Neural progenitor cell (in vitro differentiated cells): ENCODE results near the gene PPIL6. TPM values are rescaled to one million over a fixed set of nuclear protein-coding genes. Genes with fewer than 3 reads are reported as not detected.

Experiments
- DNase-seq: peaks from one replicate; pipeline ENCODE4 v3.0.0-alpha.2; 2016; ENCODE audit warnings: low spot score
- H2AFZ ChIP-seq: fragments of 200-600 bp; sonication (generic); replicated peaks from 2 replicates; pipeline ENCODE4 v1.6.1; 2016; ENCODE audit warnings: antibody characterized with exemption
- H3F3A ChIP-seq: fragments of 200-600 bp; sonication (generic); 2 replicates; pipeline ENCODE4 v1.6.1; 2016; ENCODE audit warnings: antibody characterized with exemption, low read depth
- H3K27ac ChIP-seq: fragments of 200-600 bp; sonication (generic); 2 replicates; pipeline ENCODE4 v1.5.1; 2016; ENCODE audit warnings: mild to moderate bottlenecking
- H3K27me3 ChIP-seq: fragments of 200-600 bp; sonication (generic); 2 replicates; pipeline ENCODE4 v1.6.1; 2016; ENCODE audit warnings: mild to moderate bottlenecking, moderate library complexity
- H3K36me3 ChIP-seq: fragments of 200-600 bp; sonication (generic); 2 replicates; pipeline ENCODE4 v1.5.1; 2016
- H3K4me1 ChIP-seq: fragments of 200-600 bp; sonication (generic); 2 replicates; pipeline ENCODE4 v1.6.1; 2016; ENCODE audit warnings: mixed run types
- H3K4me2 ChIP-seq: fragments of 200-600 bp; sonication (generic); 2 replicates; pipeline ENCODE4 v1.6.1; 2016
- H3K4me3 ChIP-seq: fragments of 200-600 bp; sonication (generic); 2 replicates; pipeline ENCODE4 v1.5.1; 2016
- H3K79me2 ChIP-seq: fragments of 200-600 bp; sonication (generic); 2 replicates; pipeline ENCODE4 v1.6.1; 2016; ENCODE audit warnings: low read depth
- H3K9ac ChIP-seq: fragments of 200-600 bp; sonication (generic); 2 replicates; pipeline ENCODE4 v1.6.1; 2016
- H3K9me3 ChIP-seq: fragments of 200-600 bp; sonication (generic); 2 replicates; pipeline ENCODE4 v1.5.1; 2016; ENCODE audit warnings: low read depth
- H4K20me1 ChIP-seq: fragments of 200-600 bp; sonication (generic); 2 replicates; pipeline ENCODE4 v1.6.1; 2016; ENCODE audit warnings: low read depth
- H3K27ac Mint-ChIP-seq: 3 replicates; pipeline ENCODE4 v1.8.0; 2021; ENCODE audit warnings: mixed read lengths
- H3K27me3 Mint-ChIP-seq: 2 replicates; pipeline ENCODE4 v1.8.0; 2022; ENCODE audit warnings: low read depth, mild to moderate bottlenecking, inconsistent platforms, moderate library complexity, mixed read lengths; ENCODE audit not compliant: insufficient read depth
- H3K36me3 Mint-ChIP-seq: 3 replicates; pipeline ENCODE4 v1.8.0; 2021; ENCODE audit warnings: mixed read lengths
- H3K4me1 Mint-ChIP-seq: 3 replicates; pipeline ENCODE4 v1.8.0; 2021; ENCODE audit warnings: mixed read lengths
- H3K4me3 Mint-ChIP-seq: 3 replicates; pipeline ENCODE4 v1.8.0; 2021; ENCODE audit warnings: mild to moderate bottlenecking, moderate library complexity, mixed read lengths
- H3K9me3 Mint-ChIP-seq: 3 replicates; pipeline ENCODE4 v1.8.0; 2020; ENCODE audit warnings: mixed read lengths
- CTCF ChIP-seq: fragments of 200-600 bp; sonication (generic); IDR thresholded peaks from 2 replicates; pipeline ENCODE4 v1.5.1; 2017; ENCODE audit warnings: antibody characterized with exemption, mild to moderate bottlenecking
- EZH2 ChIP-seq: fragments of 200-600 bp; sonication (generic); IDR thresholded peaks from 2 replicates; pipeline ENCODE4 v1.6.1; 2017; ENCODE audit warnings: antibody characterized with exemption, mild to moderate bottlenecking, moderate library complexity
- EZH2phosphoT487 ChIP-seq: fragments of 200-600 bp; sonication (generic); IDR thresholded peaks from 2 replicates; pipeline ENCODE4 v1.6.1; 2017; ENCODE audit warnings: antibody characterized with exemption
- total RNA-seq: library from RNA; depleted of rRNA; stranded (reverse); fragments of >200 nt; gene quantifications from 2 replicates; pipeline ENCODE4 v1.2.3, GENCODE V29; 2015; ENCODE audit warnings: low replicate concordance

The PPIL6 gene
- total RNA-seq, 1 donor from 2014 or later: 7.9 TPM

GRCh38 chr6:109460161-109460829, 19.9 kb upstream of the PPIL6 start:
- Mint-ChIP-seq H3K4me3 (no peak overlapping the region), H3K4me1 (peaks cover 39% of the 10 kb centered on the region), H3K36me3 (peaks cover 18% of the 10 kb centered on the region), H3K27ac (no peak overlapping the region), H3K27me3 (peaks cover 15% of the 10 kb centered on the region), H3K9me3 (no peaks in the 10 kb centered on the region)
- DNase-seq: peak; percentile 62
- H3K9me3 ChIP-seq: no peaks in the 10 kb centered on the region
- H3F3A ChIP-seq: peaks cover 60% of the 10 kb centered on the region
- no peak overlapping the region for H2AFZ ChIP-seq
- no peaks in the 10 kb centered on the region for H3K27me3 ChIP-seq
- H3K9ac ChIP-seq: no peak overlapping the region
- peaks cover 23% of the 10 kb centered on the region for H3K79me2 ChIP-seq
- H3K27ac ChIP-seq: peak overlapping the region; percentile 92
- H3K4me2 ChIP-seq: peak overlapping the region; percentile 45
- H4K20me1 ChIP-seq: peaks cover 15% of the 10 kb centered on the region
- H3K36me3 ChIP-seq: peaks cover 17% of the 10 kb centered on the region
- TF ChIP-seq EZH2phosphoT487 (no peak), EZH2 (no peak), CTCF (no peak)
- H3K4me1 ChIP-seq: peaks cover 28% of the 10 kb centered on the region
- no peak overlapping the region for H3K4me3 ChIP-seq

GRCh38 chr6:109458774-109459531, 18.5 kb upstream of the PPIL6 start:
- Histone ChIP-seq H3K36me3 (peaks cover 5% of the 10 kb centered on the region), H3F3A (peaks cover 71% of the 10 kb centered on the region), H3K9me3 (no peaks in the 10 kb centered on the region), H3K4me2 (peak overlapping the region; percentile 42), H3K9ac (no peak overlapping the region), H3K4me1 (peaks cover 34% of the 10 kb centered on the region), H3K79me2 (peaks cover 23% of the 10 kb centered on the region), H4K20me1 (peaks cover 15% of the 10 kb centered on the region), H3K4me3 (no peak overlapping the region), H2AFZ (no peak overlapping the region), H3K27me3 (no peaks in the 10 kb centered on the region), H3K27ac (no peak overlapping the region)
- no peak overlapping the region for H3K27ac Mint-ChIP-seq
- H3K27me3 Mint-ChIP-seq: peaks cover 15% of the 10 kb centered on the region
- H3K4me1 Mint-ChIP-seq: peaks cover 45% of the 10 kb centered on the region
- no peak overlapping the region for H3K4me3 Mint-ChIP-seq
- no peaks in the 10 kb centered on the region for H3K9me3 Mint-ChIP-seq
- peak; percentile 53 for DNase-seq
- TF ChIP-seq CTCF (no peak), EZH2phosphoT487 (no peak), EZH2 (no peak)
- peaks cover 12% of the 10 kb centered on the region for H3K36me3 Mint-ChIP-seq

DNA sequence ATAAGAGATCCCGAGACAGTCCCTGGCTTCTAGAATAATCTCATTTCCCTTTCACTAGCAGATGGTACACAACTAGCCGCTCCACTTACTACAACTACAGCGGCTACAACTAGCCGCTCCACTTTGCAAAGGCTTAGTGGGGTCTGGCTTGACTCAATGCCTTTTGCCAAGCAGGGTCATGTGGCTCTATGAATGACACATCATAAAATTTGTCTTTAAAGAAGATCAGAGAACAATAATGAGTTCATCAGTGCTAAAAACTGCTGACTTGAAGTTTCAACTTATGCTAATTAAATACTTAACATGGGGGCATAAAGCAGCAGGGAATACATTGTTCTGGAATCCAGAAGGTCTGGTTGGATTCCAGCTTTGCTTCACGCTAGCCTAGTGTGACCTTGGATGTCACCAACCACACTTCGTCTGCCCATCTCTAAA, 17.2 kb upstream of the PPIL6 start:
- peak overlapping the region; percentile 14 for H3K27ac Mint-ChIP-seq
- no peak overlapping the region for H3K9ac ChIP-seq

More for the DNA sequence above, 17.2 kb upstream of the PPIL6 start:
- H3K27ac ChIP-seq: no peak overlapping the region
- DNase-seq: no peak
- no peaks in the 10 kb centered on the region for H3K9me3 Mint-ChIP-seq
- peaks cover 45% of the 10 kb centered on the region for H3K4me1 Mint-ChIP-seq
- peaks cover 35% of the 10 kb centered on the region for H3K4me1 ChIP-seq
- peaks cover 4% of the 10 kb centered on the region for H3K36me3 ChIP-seq
- H3K9me3 ChIP-seq: no peaks in the 10 kb centered on the region
- no peak overlapping the region for H3K4me3 ChIP-seq
- peak overlapping the region; percentile 93 for H3K4me2 ChIP-seq
- H4K20me1 ChIP-seq: peaks cover 15% of the 10 kb centered on the region
- H3K4me3 Mint-ChIP-seq: peak overlapping the region; percentile 78
- TF ChIP-seq CTCF: no peak
- peaks cover 13% of the 10 kb centered on the region for H3K27me3 Mint-ChIP-seq
- H2AFZ ChIP-seq: no peak overlapping the region
- no peaks in the 10 kb centered on the region for H3K27me3 ChIP-seq
- peaks cover 72% of the 10 kb centered on the region for H3F3A ChIP-seq
- H3K36me3 Mint-ChIP-seq: peaks cover 12% of the 10 kb centered on the region
- H3K79me2 ChIP-seq: peaks cover 24% of the 10 kb centered on the region
